ENCODE results near the gene ATG9B. TPM values are rescaled to one million over a fixed set of nuclear protein-coding genes. Genes with fewer than 3 reads are reported as not detected.

ATG9B gene
- total and polyA plus RNA-seq, 2 donors (not counting 3 experiments of a cell fraction or from before 2014, with no cell fraction given), result 0.04 TPM; not detected in 1

- no peak overlapping the region for H3K9ac ChIP-seq (replicated peaks; ENCODE audit: extremely low read depth, insufficient read depth, low read length)
- H3K27ac ChIP-seq (ENCODE audit: insufficient read depth, low read depth, low read length), result no peak overlapping the region
- peaks cover 11 to 21% of the 10 kb centered on the region in 2 experiments for H3K27me3 ChIP-seq (ENCODE audit: control insufficient read depth in 2 of 2, insufficient read depth in 2 of 2, low read length in 2 of 2)
- no peaks in the 10 kb centered on the region for H3K9me3 ChIP-seq (replicated peaks; ENCODE audit: control insufficient read depth, insufficient read depth, low read length)
- H3K4me2 ChIP-seq (ENCODE audit: insufficient read depth, low read length), result no peak overlapping the region
- CTCF ChIA-PET, result interaction anchor here (0.9 to 4.7 kb wide), 7 partner anchors 9 to 71 kb away, joined by 3 to 25 read pairs (median 5); no protein-coding TSS in a partner anchor
- intact Hi-C loops (cut with micrococcal nuclease), result no loop called here
- dilution Hi-C loops (cut with MboI; ENCODE audit: extremely low pct_ligation_motif_present, low sequenced_read_pairs), result no loop called here
- no peaks in the 10 kb centered on the region for H3K9me1 ChIP-seq (replicated peaks; ENCODE audit: control insufficient read depth, extremely low read depth, insufficient read depth, low read length)
- DNase-seq (ENCODE audit: low read depth, low spot score) (no peak), FAIRE-seq (no peak)
- no peak overlapping the region for H3K4me3 ChIP-seq (replicated peaks in 1 of 3; ENCODE audit: insufficient read depth in 1 of 3, low read depth in 1 of 3, low read length in 3 of 3)
- H2AFZ ChIP-seq (ENCODE audit: low read depth, low read length), result no peak overlapping the region
- H3K36me3 ChIP-seq (ENCODE audit: control insufficient read depth in 2 of 2, extremely low read depth in 1 of 2, insufficient read depth in 2 of 2, low read length in 2 of 2), result no peaks in the 10 kb centered on the region
- no peaks in the 10 kb centered on the region for H3K79me2 ChIP-seq (ENCODE audit: control insufficient read depth, insufficient read depth, low read length)
- H3K4me1 ChIP-seq (ENCODE audit: control insufficient read depth, extremely low read depth, insufficient read depth, low read length), result no peaks in the 10 kb centered on the region
- no peak for TF ChIP-seq EZH2 (IDR thresholded peaks at IDR 0.05; ENCODE audit: borderline replicate concordance, low read depth, low read length, severe bottlenecking)
- TF ChIP-seq MAX (IDR thresholded peaks at IDR 0.05; ENCODE audit: insufficient read depth, insufficient read length), result no peak
- no peak for TF ChIP-seq JUN (IDR thresholded peaks at IDR 0.05; ENCODE audit: borderline replicate concordance, insufficient read depth, insufficient read length, low read depth)
- TF ChIP-seq MYC (IDR thresholded peaks at IDR 0.05; ENCODE audit: low read depth, low read length), result no peak
- TF ChIP-seq POLR2A (IDR thresholded peaks at IDR 0.05; ENCODE audit: low read depth, low read length), result no peak
- POLR2A ChIA-PET, result no interaction called here
- BruUV-seq (replicated peaks), result no TSS peak
- no peaks in the 10 kb centered on the region for H4K20me1 ChIP-seq (replicated peaks; ENCODE audit: control insufficient read depth, extremely low read depth, insufficient read depth, low read length)
Observed at GRCh38 chr7:150968734-150969372, 55.4 kb downstream of the ATG9B start.

GRCh38 chr7:150968056-150968733 is 56.1 kb downstream of the ATG9B start:
- H3K27me3 ChIP-seq (ENCODE audit: control insufficient read depth in 2 of 2, insufficient read depth in 2 of 2, low read length in 2 of 2), result peaks cover 7 to 19% of the 10 kb centered on the region in 2 experiments
- TF ChIP-seq GATA2 (IDR thresholded peaks at IDR 0.05; ENCODE audit: insufficient read depth, insufficient read length, low read depth, low read length) (no peak), JUN (IDR thresholded peaks at IDR 0.05; ENCODE audit: borderline replicate concordance, insufficient read depth, insufficient read length, low read depth) (no peak), FOS (IDR thresholded peaks at IDR 0.05; ENCODE audit: borderline replicate concordance, insufficient read depth, low read length) (no peak), MAX (IDR thresholded peaks at IDR 0.05; ENCODE audit: insufficient read depth, insufficient read length) (no peak), POLR2A (IDR thresholded peaks at IDR 0.05; ENCODE audit: low read depth, low read length) (no peak), CTCF (IDR thresholded peaks at IDR 0.05; ENCODE audit: extremely low read depth in 1 of 2, insufficient read depth in 1 of 2, low read depth in 1 of 2, low read length in 2 of 2) (no peak), EZH2 (IDR thresholded peaks at IDR 0.05; ENCODE audit: borderline replicate concordance, low read depth, low read length, severe bottlenecking) (no peak), MYC (IDR thresholded peaks at IDR 0.05; ENCODE audit: low read depth, low read length) (no peak), POLR2AphosphoS5 (IDR thresholded peaks at IDR 0.05; ENCODE audit: insufficient read depth, low read depth, low read length) (no peak)
- H3K79me2 ChIP-seq (ENCODE audit: control insufficient read depth, insufficient read depth, low read length), result no peaks in the 10 kb centered on the region
- no peaks in the 10 kb centered on the region for H3K36me3 ChIP-seq (ENCODE audit: control insufficient read depth in 2 of 2, extremely low read depth in 1 of 2, insufficient read depth in 2 of 2, low read length in 2 of 2)
- FAIRE-seq (no peak), DNase-seq (ENCODE audit: low read depth, low spot score) (no peak)
- H3K27ac ChIP-seq (ENCODE audit: insufficient read depth, low read depth, low read length), result no peak overlapping the region
- H2AFZ ChIP-seq (ENCODE audit: low read depth, low read length), result no peak overlapping the region
- no peak overlapping the region for H3K9ac ChIP-seq (replicated peaks; ENCODE audit: extremely low read depth, insufficient read depth, low read length)
- ChIA-PET POLR2A (no interaction called here), CTCF (interaction anchor here (0.5 to 4.7 kb wide), 7 partner anchors 8 to 141 kb away, joined by 3 to 25 read pairs (median 5); no protein-coding TSS in a partner anchor)
- H4K20me1 ChIP-seq (replicated peaks; ENCODE audit: control insufficient read depth, extremely low read depth, insufficient read depth, low read length), result no peaks in the 10 kb centered on the region
- no peak overlapping the region for H3K4me2 ChIP-seq (ENCODE audit: insufficient read depth, low read length)
- no peaks in the 10 kb centered on the region for H3K9me3 ChIP-seq (replicated peaks; ENCODE audit: control insufficient read depth, insufficient read depth, low read length)
- no peak overlapping the region for H3K4me3 ChIP-seq (replicated peaks in 1 of 3; ENCODE audit: insufficient read depth in 1 of 3, low read depth in 1 of 3, low read length in 3 of 3)
- H3K9me1 ChIP-seq (replicated peaks; ENCODE audit: control insufficient read depth, extremely low read depth, insufficient read depth, low read length), result no peaks in the 10 kb centered on the region
- intact Hi-C loops (cut with micrococcal nuclease), result no loop called here
- no TSS peak for BruUV-seq (replicated peaks)
- no peaks in the 10 kb centered on the region for H3K4me1 ChIP-seq (ENCODE audit: control insufficient read depth, extremely low read depth, insufficient read depth, low read length)
- dilution Hi-C loops (cut with MboI; ENCODE audit: extremely low pct_ligation_motif_present, low sequenced_read_pairs), result no loop called here
